ENCODE measurements around the gene NPAP1. TPM values are rescaled to one million over a fixed set of nuclear protein-coding genes. Genes with fewer than 3 reads are reported as not detected.
"Not testable (repeated sequence)": the region's sequence is repeated elsewhere in the genome, so short reads cannot be mapped to it uniquely, and the experiment has no call there.

The NPAP1 gene
- total and polyA plus RNA-seq, 4 experiments from 2014 or later = not detected

DNA sequence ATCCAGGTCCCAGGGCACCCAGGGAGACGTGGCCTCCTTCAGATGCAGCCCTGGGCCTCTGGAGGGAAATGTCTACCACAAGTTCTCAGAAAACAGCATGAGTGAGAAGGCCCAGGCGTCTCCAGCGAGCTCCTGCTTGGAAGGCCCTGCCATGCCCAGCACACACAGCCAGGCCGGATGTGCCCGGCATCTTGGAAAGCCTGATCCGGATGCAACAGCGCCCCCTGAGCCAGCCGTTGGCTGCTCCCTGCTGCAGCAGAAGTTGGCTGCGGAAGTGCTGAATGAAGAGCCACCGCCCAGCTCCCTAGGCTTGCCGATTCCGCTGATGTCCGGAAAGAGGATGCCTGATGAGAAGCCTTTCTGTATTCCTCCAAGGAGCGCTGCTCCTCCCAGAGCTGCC, 856 bp downstream of the NPAP1 start:
- no peaks in the 10 kb centered on the region for H3K9me3 ChIP-seq (ENCODE audit: control insufficient read depth in 1 of 2, low read length in 2 of 2)
- H3K27me3 ChIP-seq (ENCODE audit: insufficient read depth, low read length) = no peaks in the 10 kb centered on the region
- H3K27ac ChIP-seq (ENCODE audit: low read depth, low read length) = no peak overlapping the region
- no peak overlapping the region for H3K4me3 ChIP-seq (ENCODE audit: low read length in 2 of 2)
- H3K36me3 ChIP-seq (ENCODE audit: insufficient read depth, low read length) = no peaks in the 10 kb centered on the region
- ChIA-PET CTCF (ENCODE audit: partially characterized antibody) (no interaction called here), POLR2A (ENCODE audit: partially characterized antibody) (no interaction called here)
- no peaks in the 10 kb centered on the region for H3K4me1 ChIP-seq (ENCODE audit: insufficient read depth, low read length)
- Mint-ChIP-seq H3K27me3 (no peaks in the 10 kb centered on the region), H3K9me3 (peaks cover 5 to 26% (median 13%) of the 10 kb centered on the region in 8 donors), H3K27ac (no peak overlapping the region), H3K4me1 (no peaks in the 10 kb centered on the region), H3K36me3 (peaks cover 0 to 2% of the 10 kb centered on the region in 2 donors), H3K4me3 (no peak overlapping the region)
- intact Hi-C loops (cut with micrococcal nuclease) = no loop called here
- DNase-seq = no peak

DNA sequence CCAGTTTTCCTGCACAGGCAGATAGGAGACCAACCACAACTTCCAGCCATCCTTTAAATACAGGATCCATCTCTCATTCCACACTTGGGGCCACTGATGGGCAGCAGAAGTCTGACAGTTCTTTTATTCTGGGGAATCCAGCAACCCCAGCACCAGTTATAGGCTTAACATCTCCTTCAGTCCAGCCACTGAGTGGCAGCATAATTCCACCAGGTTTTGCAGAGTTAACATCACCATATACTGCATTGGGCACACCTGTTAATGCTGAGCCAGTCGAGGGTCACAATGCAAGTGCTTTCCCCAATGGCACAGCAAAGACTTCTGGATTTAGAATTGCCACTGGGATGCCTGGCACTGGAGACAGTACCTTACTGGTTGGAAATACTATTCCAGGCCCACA, 2.9 kb downstream of the NPAP1 start:
- Histone ChIP-seq H3K36me3 (ENCODE audit: insufficient read depth, low read length) (no peaks in the 10 kb centered on the region), H3K27ac (ENCODE audit: low read depth, low read length) (no peak overlapping the region), H3K4me1 (ENCODE audit: insufficient read depth, low read length) (no peaks in the 10 kb centered on the region), H3K4me3 (ENCODE audit: low read length in 2 of 2) (no peak overlapping the region), H3K9me3 (ENCODE audit: control insufficient read depth in 1 of 2, low read length in 2 of 2) (no peaks in the 10 kb centered on the region), H3K27me3 (ENCODE audit: insufficient read depth, low read length) (no peaks in the 10 kb centered on the region)
- ChIA-PET POLR2A (ENCODE audit: partially characterized antibody) (no interaction called here), CTCF (ENCODE audit: partially characterized antibody) (no interaction called here)
- Mint-ChIP-seq H3K36me3 (peaks cover 0 to 2% of the 10 kb centered on the region in 2 donors), H3K4me1 (no peaks in the 10 kb centered on the region), H3K9me3 (peaks cover 5 to 26% (median 12%) of the 10 kb centered on the region in 8 donors), H3K27me3 (no peaks in the 10 kb centered on the region), H3K27ac (no peak overlapping the region), H3K4me3 (no peak overlapping the region)
- intact Hi-C loops (cut with micrococcal nuclease) = no loop called here
- no peak for DNase-seq

DNA sequence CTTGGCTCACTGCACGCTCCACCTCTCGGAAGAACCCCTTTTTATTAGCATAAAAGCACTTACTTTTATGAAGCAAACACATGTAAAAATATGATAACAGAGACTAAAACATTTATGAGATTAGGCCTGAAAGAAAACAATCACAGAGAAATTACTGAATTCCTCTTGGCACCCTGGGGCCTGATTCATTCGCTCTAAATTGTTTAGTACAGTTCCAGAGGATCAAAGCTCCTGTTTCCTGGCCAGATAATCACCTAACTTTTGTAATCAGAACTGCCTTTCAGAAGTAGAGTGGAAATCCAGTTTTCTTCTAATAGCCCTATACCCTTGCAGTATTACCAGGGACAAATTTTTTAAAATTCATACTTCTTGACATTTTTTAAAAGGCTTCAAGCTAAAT, 6.4 kb downstream of the NPAP1 start:
- Histone ChIP-seq H3K36me3 (ENCODE audit: insufficient read depth, low read length) (no peaks in the 10 kb centered on the region), H3K4me1 (ENCODE audit: insufficient read depth, low read length) (no peaks in the 10 kb centered on the region), H3K27me3 (ENCODE audit: insufficient read depth, low read length) (no peaks in the 10 kb centered on the region), H3K9me3 (ENCODE audit: control insufficient read depth in 1 of 2, low read length in 2 of 2) (no peaks in the 10 kb centered on the region), H3K27ac (ENCODE audit: low read depth, low read length) (no peak overlapping the region), H3K4me3 (ENCODE audit: low read length in 2 of 2) (no peak overlapping the region)
- Mint-ChIP-seq H3K4me3 (no peak overlapping the region), H3K4me1 (no peaks in the 10 kb centered on the region), H3K36me3 (peaks cover 0 to 2% of the 10 kb centered on the region in 2 donors), H3K9me3 (peaks cover 4 to 29% (median 15%) of the 10 kb centered on the region in 8 donors), H3K27me3 (no peaks in the 10 kb centered on the region), H3K27ac (no peak overlapping the region)
- POLR2A ChIA-PET (ENCODE audit: partially characterized antibody) = no interaction called here
- CTCF ChIA-PET (ENCODE audit: partially characterized antibody) = no interaction called here
- intact Hi-C loops (cut with micrococcal nuclease) = no loop called here
- DNase-seq = no peak

DNA sequence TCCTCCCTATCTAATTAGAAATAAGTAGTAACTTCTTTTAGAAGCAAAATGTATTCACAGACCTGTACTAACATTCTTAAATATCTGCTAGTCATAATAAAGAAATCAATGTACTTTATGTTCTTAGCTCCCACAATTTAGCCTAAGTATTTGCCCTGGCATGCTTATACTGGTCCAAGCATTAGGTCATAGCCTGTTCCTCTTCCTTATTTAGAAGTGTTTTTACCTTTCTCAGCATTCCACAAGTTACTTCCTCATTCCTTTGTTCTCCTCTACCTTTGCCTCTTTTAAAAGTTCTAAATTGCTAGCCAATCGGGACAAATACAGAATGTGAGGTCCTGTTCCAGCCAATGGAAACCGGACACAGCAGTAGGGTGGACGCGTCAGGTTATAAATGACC, 7.3 kb downstream of the NPAP1 start:
- H3K9me3 ChIP-seq (ENCODE audit: control insufficient read depth in 1 of 2, low read length in 2 of 2); CTCF ChIA-PET (ENCODE audit: partially characterized antibody); H3K27me3 ChIP-seq (ENCODE audit: insufficient read depth, low read length); intact Hi-C loops (cut with micrococcal nuclease); H3K27ac Mint-ChIP-seq; H3K27me3 Mint-ChIP-seq; DNase-seq; H3K4me1 Mint-ChIP-seq; H3K4me3 ChIP-seq (ENCODE audit: low read length in 2 of 2); H3K36me3 Mint-ChIP-seq; POLR2A ChIA-PET (ENCODE audit: partially characterized antibody); H3K4me1 ChIP-seq (ENCODE audit: insufficient read depth, low read length); H3K36me3 ChIP-seq (ENCODE audit: insufficient read depth, low read length); H3K27ac ChIP-seq (ENCODE audit: low read depth, low read length); H3K4me3 Mint-ChIP-seq: not testable (repeated sequence)
- peaks cover 4 to 22% (median 10%) of the 10 kb centered on the region in 8 donors for H3K9me3 Mint-ChIP-seq

DNA sequence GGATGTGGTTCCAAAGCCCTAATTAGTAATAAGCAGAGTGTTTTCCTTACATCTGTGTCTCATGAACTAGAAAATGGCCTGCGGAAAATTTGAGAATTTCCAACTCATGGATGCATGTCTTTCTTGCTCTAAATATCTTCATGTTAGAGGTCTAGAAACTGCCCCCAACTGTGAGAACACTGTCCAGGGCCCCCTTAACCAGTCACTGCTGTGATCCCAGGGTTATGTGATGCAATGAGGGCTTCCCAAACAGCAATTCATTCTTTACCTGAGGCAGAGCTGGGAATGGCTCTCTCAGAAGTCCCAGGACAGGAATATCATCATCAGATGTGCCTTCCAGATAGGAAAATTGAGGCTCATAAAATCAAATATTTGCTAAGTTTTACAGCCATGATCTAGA, 8.2 kb downstream of the NPAP1 start:
- no peaks in the 10 kb centered on the region for H3K27me3 Mint-ChIP-seq
- H3K9me3 Mint-ChIP-seq = peaks cover 0 to 22% (median 8%) of the 10 kb centered on the region in 8 donors
- no peak overlapping the region for H3K4me3 Mint-ChIP-seq
- Histone ChIP-seq H3K4me1 (ENCODE audit: insufficient read depth, low read length) (no peaks in the 10 kb centered on the region), H3K27me3 (ENCODE audit: insufficient read depth, low read length) (no peaks in the 10 kb centered on the region), H3K4me3 (ENCODE audit: low read length in 2 of 2) (no peak overlapping the region), H3K9me3 (ENCODE audit: control insufficient read depth in 1 of 2, low read length in 2 of 2) (no peaks in the 10 kb centered on the region), H3K27ac (ENCODE audit: low read depth, low read length) (no peak overlapping the region), H3K36me3 (ENCODE audit: insufficient read depth, low read length) (no peaks in the 10 kb centered on the region)
- intact Hi-C loops (cut with micrococcal nuclease) = no loop called here
- H3K36me3 Mint-ChIP-seq = no peaks in the 10 kb centered on the region
- no peaks in the 10 kb centered on the region for H3K4me1 Mint-ChIP-seq
- no peak overlapping the region for H3K27ac Mint-ChIP-seq
- POLR2A ChIA-PET (ENCODE audit: partially characterized antibody) = no interaction called here
- CTCF ChIA-PET (ENCODE audit: partially characterized antibody) = no interaction called here
- no peak for DNase-seq

DNA sequence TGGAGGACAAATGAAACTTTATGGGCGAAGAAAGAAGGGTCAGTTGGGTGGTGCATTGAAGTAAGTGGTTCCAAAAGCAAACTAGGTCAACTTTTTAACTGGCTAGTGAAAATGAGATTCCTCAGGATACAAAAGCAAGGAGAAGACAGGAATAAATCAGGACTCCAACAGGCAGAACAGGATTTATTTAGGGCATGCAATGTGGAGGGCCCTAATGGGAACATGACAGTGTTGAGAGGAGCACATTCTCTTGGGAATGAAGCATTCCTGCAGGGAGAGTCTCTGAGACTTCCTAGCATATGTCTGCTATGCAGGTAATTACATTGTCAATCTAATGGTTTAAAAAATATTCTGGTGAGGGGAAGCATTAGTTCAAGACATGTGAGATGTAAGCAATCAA, 8.7 kb downstream of the NPAP1 start:
- no peak for DNase-seq
- H3K4me1 ChIP-seq (ENCODE audit: insufficient read depth, low read length) = no peaks in the 10 kb centered on the region
- H3K9me3 Mint-ChIP-seq = peaks cover 0 to 18% (median 8%) of the 10 kb centered on the region in 8 donors
- no peaks in the 10 kb centered on the region for H3K4me1 Mint-ChIP-seq
- no peaks in the 10 kb centered on the region for H3K27me3 ChIP-seq (ENCODE audit: insufficient read depth, low read length)
- no peaks in the 10 kb centered on the region for H3K9me3 ChIP-seq (ENCODE audit: control insufficient read depth in 1 of 2, low read length in 2 of 2)
- H3K27ac ChIP-seq (ENCODE audit: low read depth, low read length) = no peak overlapping the region
- no peak overlapping the region for H3K4me3 ChIP-seq (ENCODE audit: low read length in 2 of 2)
- H3K36me3 ChIP-seq (ENCODE audit: insufficient read depth, low read length) = no peaks in the 10 kb centered on the region
- no peak overlapping the region for H3K4me3 Mint-ChIP-seq
- intact Hi-C loops (cut with micrococcal nuclease) = no loop called here
- POLR2A ChIA-PET (ENCODE audit: partially characterized antibody) = no interaction called here
- CTCF ChIA-PET (ENCODE audit: partially characterized antibody) = no interaction called here
- H3K36me3 Mint-ChIP-seq = no peaks in the 10 kb centered on the region
- no peak overlapping the region for H3K27ac Mint-ChIP-seq
- H3K27me3 Mint-ChIP-seq = no peaks in the 10 kb centered on the region

DNA sequence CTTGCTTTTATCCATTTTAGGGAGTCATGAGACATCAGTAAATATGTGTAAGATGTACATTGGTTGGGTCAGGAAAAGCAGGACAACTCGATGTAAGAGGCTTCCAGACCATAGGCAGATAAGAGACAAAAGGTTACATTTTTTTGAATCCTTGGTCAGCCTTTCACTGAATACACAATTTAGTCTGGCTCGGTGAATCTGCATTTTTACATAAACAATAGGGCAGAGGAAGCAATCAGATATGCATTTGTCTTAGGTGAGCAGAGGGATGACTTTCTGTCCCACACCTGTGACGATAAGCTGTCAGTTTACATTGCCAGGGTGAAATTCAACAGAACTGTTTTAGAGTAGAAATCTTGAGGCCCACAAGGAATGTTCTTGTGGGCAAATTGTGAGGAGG, 20.6 kb downstream of the NPAP1 start:
- H3K27me3 ChIP-seq (ENCODE audit: insufficient read depth, low read length) = no peaks in the 10 kb centered on the region
- Mint-ChIP-seq H3K36me3 (no peaks in the 10 kb centered on the region), H3K27ac (no peak overlapping the region), H3K4me1 (no peaks in the 10 kb centered on the region), H3K4me3 (no peak overlapping the region), H3K9me3 (peaks cover 0 to 21% (median 6%) of the 10 kb centered on the region in 8 donors), H3K27me3 (no peaks in the 10 kb centered on the region)
- DNase-seq = no peak
- H3K9me3 ChIP-seq (ENCODE audit: control insufficient read depth in 1 of 2, low read length in 2 of 2) = no peaks in the 10 kb centered on the region
- CTCF ChIA-PET (ENCODE audit: partially characterized antibody) = no interaction called here
- H3K4me1 ChIP-seq (ENCODE audit: insufficient read depth, low read length) = no peaks in the 10 kb centered on the region
- no peak overlapping the region for H3K4me3 ChIP-seq (ENCODE audit: low read length in 2 of 2)
- POLR2A ChIA-PET (ENCODE audit: partially characterized antibody) = no interaction called here
- no peaks in the 10 kb centered on the region for H3K36me3 ChIP-seq (ENCODE audit: insufficient read depth, low read length)
- intact Hi-C loops (cut with micrococcal nuclease) = no loop called here
- no peak overlapping the region for H3K27ac ChIP-seq (ENCODE audit: low read depth, low read length)

DNA sequence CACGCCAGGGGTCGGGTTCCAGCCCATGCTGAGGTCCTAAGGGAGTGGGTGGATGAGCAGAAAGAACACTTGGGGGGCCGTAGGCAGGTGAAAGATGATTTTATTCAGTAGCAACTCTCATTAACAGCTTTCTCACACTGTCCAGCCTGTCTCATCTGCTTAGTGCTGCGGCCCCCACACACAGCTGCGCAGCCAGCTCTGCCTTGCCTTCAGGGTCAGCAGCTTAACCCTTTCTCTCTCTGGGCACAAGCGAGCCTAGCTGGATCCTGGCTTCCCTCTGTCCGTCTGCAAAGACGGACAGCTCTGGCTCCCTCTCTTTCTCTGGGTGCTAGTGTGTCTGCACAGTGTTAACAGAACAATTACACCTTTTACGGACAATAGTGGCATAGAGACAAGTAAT, 21.3 kb downstream of the NPAP1 start:
- Mint-ChIP-seq H3K36me3 (no peaks in the 10 kb centered on the region), H3K27me3 (no peaks in the 10 kb centered on the region), H3K4me1 (no peaks in the 10 kb centered on the region), H3K4me3 (no peak overlapping the region), H3K27ac (no peak overlapping the region), H3K9me3 (peaks cover 0 to 18% (median 5%) of the 10 kb centered on the region in 8 donors)
- no peaks in the 10 kb centered on the region for H3K27me3 ChIP-seq (ENCODE audit: insufficient read depth, low read length)
- no peaks in the 10 kb centered on the region for H3K9me3 ChIP-seq (ENCODE audit: control insufficient read depth in 1 of 2, low read length in 2 of 2)
- H3K36me3 ChIP-seq (ENCODE audit: insufficient read depth, low read length) = no peaks in the 10 kb centered on the region
- no peak overlapping the region for H3K27ac ChIP-seq (ENCODE audit: low read depth, low read length)
- intact Hi-C loops (cut with micrococcal nuclease) = no loop called here
- no peak overlapping the region for H3K4me3 ChIP-seq (ENCODE audit: low read length in 2 of 2)
- POLR2A ChIA-PET (ENCODE audit: partially characterized antibody) = no interaction called here
- DNase-seq = no peak
- CTCF ChIA-PET (ENCODE audit: partially characterized antibody) = no interaction called here
- no peaks in the 10 kb centered on the region for H3K4me1 ChIP-seq (ENCODE audit: insufficient read depth, low read length)
